K562 (cell line): ENCODE results near the gene PRTN3. TPM values are rescaled to one million over a fixed set of nuclear protein-coding genes. Genes with fewer than 3 reads are reported as not detected.

Source experiments
- ATF7 ChIP-seq: fragments of 450-650 bp; IDR thresholded peaks from 2 replicates; pipeline ENCODE4 v1.7.1; 2014; ENCODE audit warnings: mild to moderate bottlenecking, moderate library complexity
- BRD9 ChIP-seq: fragments of 450-650 bp; IDR thresholded peaks from 2 replicates; pipeline ENCODE4 v1.6.1; 2018; ENCODE audit warnings: low read depth; ENCODE audit not compliant: partially characterized antibody
- CEBPG ChIP-seq, 3 experiments: fragments of 200-800 bp in 1 of 3; sonication (Bioruptor generic) in 1 of 3; sonication (generic) in 1 of 3; formaldehyde crosslinking in 1 of 3; IDR thresholded peaks in 2 of 3; conservative IDR thresholded peaks in 1 of 3; 2 replicates each; pipeline versions ENCODE4 v1.6.1 to v1.8.0; 2016 to 2022; ENCODE audit warnings: missing compliant biosample characterization in 2 of 3, missing genetic modification characterization in 2 of 3, mild to moderate bottlenecking in 1 of 3, missing genetic modification reagents in 1 of 3
- CHD2 ChIP-seq: IDR thresholded peaks from 2 replicates; pipeline ENCODE4 v1.6.1; 2011; ENCODE audit warnings: low read depth, low read length
- DMBX1 ChIP-seq: fragments of 250-450 bp; sonication (Bioruptor Pico); IDR thresholded peaks from 2 replicates; pipeline ENCODE4 v1.8.0; 2022; ENCODE audit warnings: inconsistent platforms, mild to moderate bottlenecking, moderate library complexity, borderline replicate concordance
- E2F1 ChIP-seq: sonication (generic); formaldehyde crosslinking; IDR thresholded peaks from 2 replicates; pipeline ENCODE4 v1.8.1; 2023; ENCODE audit warnings: mild to moderate bottlenecking, missing genetic modification reagents, moderate library complexity
- HES1 ChIP-seq: fragments of 450-650 bp; IDR thresholded peaks from 2 replicates; pipeline ENCODE4 v1.6.1; 2016; ENCODE audit warnings: low read depth, mild to moderate bottlenecking, moderate library complexity
- NFE2 ChIP-seq: IDR thresholded peaks from 2 replicates; pipeline ENCODE4 v1.6.1; 2014; ENCODE audit warnings: antibody characterized with exemption, low read depth
- RNF2 ChIP-seq: sonication (generic); IDR thresholded peaks from 2 replicates; pipeline ENCODE4 v1.6.1; 2016
- THRB ChIP-seq: fragments of 450-650 bp; formaldehyde crosslinking; conservative IDR thresholded peaks from 2 replicates; pipeline ENCODE4 v1.4.0; 2022; ENCODE audit warnings: mild to moderate bottlenecking, missing genetic modification characterization
- XRCC3 ChIP-seq: fragments of 450-650 bp; IDR thresholded peaks from 2 replicates; pipeline ENCODE4 v1.6.1; 2017; ENCODE audit warnings: mild to moderate bottlenecking, moderate library complexity
- ZNF592 ChIP-seq: fragments of 450-650 bp; IDR thresholded peaks from 2 replicates; pipeline ENCODE4 v1.6.1; 2017; ENCODE audit warnings: antibody characterized with exemption, mild to moderate bottlenecking
- polyA plus RNA-seq, 8 experiments: library from polyadenylated mRNA; depleted of rRNA in 4 of 8; stranded (reverse) in 5 of 8; unstranded in 3 of 8; fragments of >200 nt; fragmentation: Nextera tagmentation in 2 of 8; fragmentation: Illumina TruSeq in 1 of 8; extraction: Ambion mirVana in 2 of 8; extraction: Trizol in 1 of 8; gene quantifications; 2 replicates each; pipeline versions ENCODE4 v1.2.1 to v1.2.3, GENCODE V29; 2011 to 2014; ENCODE audit warnings: inconsistent platforms in 1 of 8, missing spikeins in 1 of 8
- total RNA-seq, 7 experiments: library from RNA; depleted of rRNA in 6 of 7; stranded (reverse); fragments of >200 nt in 6 of 7; fragmentation: Illumina TruSeq in 2 of 7; extraction: Trizol in 2 of 7; gene quantifications; 2 replicates each; pipeline versions ENCODE4 v1.2.1 to v1.2.3, GENCODE V29; 2011 to 2021; ENCODE audit warnings: low replicate concordance in 1 of 7

PRTN3 gene
- total and polyA plus RNA-seq, 9 of the 15 experiments (the other 6 are each of a cell fraction or from before 2014, with no cell fraction given): 0.14 to 0.86 (median 0.43) TPM; not detected in 3

GRCh38 chr19:823565-824121, 17.2 kb upstream of the PRTN3 start (continued):
- TF ChIP-seq XRCC3 (no peak), E2F1 (no peak), THRB (CRISPR knock-in tag) (peak; percentile 19; the same call in 1 of the 2 replicates), ATF7 (peak; percentile 60; the same call in 1 of the 2 replicates), ZNF592 (peak; percentile 80; the same call in 1 of the 2 replicates), CHD2 (no peak), NFE2 (no peak), CEBPG (CRISPR knock-in tag; IDR thresholded peaks at IDR 0.05) (peak; percentile 82), CEBPG (tag; conservative IDR thresholded peaks at IDR 0.05 in 1 of 2, IDR thresholded peaks at IDR 0.05 in 1 of 2) (peak; percentile 66 to 75), HES1 (no peak), RNF2 (peak; percentile 98; the same call in 1 of the 2 replicates), DMBX1 (CRISPR knock-in tag) (0 out of 2 replicates have a peak, but pooled peaks have one; percentile 20), BRD9 (peak; percentile 86)
